Left ventricle myocardium superior (tissue), 1 donor: ENCODE measurements around the gene DCAF6. TPM values are rescaled to one million over a fixed set of nuclear protein-coding genes. Genes with fewer than 3 reads are reported as not detected.

Source experiments
- ATAC-seq: fragments of 200-7000 bp; cut with Tn5 transposase; one replicate; pipeline ENCODE4 v1.9.1; 2020; ENCODE audit warnings: mild to moderate bottlenecking, moderate library complexity
- DNase-seq: peaks from one replicate; pipeline ENCODE4 v3.0.0-alpha.2; 2020
- intact Hi-C: fragments of 100-400 bp; cut with micrococcal nuclease; formaldehyde crosslinking; loops from one replicate; pipeline ENCODE4 v1.11.0; 2022
- total RNA-seq: library from RNA; stranded (reverse); fragmentation: NEBNext Ultra II Directional; extraction: Animal tissue kit (Norgen Biotek cat#: 25700); gene quantifications from one replicate; pipeline ENCODE4 v1.2.1, GENCODE V29; 2021
- donor health status: DM: no; HTN: yes; CAD: no; lungs with severe emphysema.

DCAF6 gene
- total RNA-seq, 1 donor from 2014 or later: 234 TPM

DNA sequence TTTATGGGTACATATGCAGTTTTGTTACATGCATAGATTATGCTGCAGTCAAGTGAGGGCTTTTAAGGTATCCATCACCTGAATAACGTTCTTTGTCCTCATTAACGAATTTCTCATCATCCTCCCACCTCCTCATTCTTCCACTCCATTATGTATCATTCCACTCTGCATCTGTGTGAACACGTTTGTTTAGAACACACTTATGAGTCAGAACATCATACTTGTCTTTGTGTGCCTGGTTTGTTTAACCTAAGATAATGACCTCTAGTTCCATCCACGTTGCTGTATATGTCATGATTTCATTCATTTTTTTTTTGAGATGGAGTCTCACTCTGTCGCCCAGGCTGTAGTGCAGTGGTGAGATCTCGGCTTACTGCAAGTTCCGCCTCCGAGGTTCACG is 7.1 kb downstream of the DCAF6 start:
- ATAC-seq: no peak
- intact Hi-C loops: no loop called here
- no peak for DNase-seq

DNA sequence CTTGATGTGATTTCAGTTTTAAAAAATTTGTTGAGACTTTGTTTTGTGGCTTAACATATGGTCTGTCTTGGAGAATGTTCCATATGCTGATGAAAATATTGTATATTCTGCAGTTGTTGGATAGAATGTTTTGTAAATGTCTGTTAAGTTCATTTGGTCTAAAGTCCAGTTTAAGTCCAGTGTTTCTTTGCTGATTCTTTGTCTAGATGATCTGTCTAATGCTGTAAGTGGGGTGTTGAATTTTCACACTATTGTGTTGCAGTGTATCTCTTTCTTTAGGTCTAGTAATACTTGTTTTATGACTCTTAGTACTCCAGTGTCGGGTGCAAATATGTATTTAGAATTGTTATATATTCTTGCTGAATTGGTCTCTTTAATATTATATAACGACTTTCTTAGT is 11.2 kb downstream of the DCAF6 start:
- ATAC-seq (no peak), DNase-seq (no peak)
- intact Hi-C loops: no loop called here

DNA sequence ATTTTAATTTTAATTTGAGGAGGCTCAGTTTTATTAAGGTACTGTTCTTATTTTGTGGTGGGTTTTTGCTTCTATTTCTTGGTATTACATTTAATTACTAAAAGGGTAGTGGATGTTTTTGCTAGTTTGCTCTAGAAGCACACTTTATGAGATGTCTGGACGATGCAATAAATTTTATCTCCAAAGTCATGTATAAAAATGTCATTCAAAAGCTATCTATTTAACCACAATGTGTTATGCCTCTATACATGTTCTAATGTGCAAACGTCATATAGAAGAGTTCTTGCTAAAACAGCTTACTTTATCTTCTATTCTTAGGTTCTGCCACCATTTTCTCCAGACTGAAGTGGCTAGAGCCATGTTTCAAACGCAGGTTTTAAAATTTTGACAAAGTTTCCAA is 13.3 kb downstream of the DCAF6 start:
- ATAC-seq (no peak), DNase-seq (no peak)
- intact Hi-C loops: no loop called here

DNA sequence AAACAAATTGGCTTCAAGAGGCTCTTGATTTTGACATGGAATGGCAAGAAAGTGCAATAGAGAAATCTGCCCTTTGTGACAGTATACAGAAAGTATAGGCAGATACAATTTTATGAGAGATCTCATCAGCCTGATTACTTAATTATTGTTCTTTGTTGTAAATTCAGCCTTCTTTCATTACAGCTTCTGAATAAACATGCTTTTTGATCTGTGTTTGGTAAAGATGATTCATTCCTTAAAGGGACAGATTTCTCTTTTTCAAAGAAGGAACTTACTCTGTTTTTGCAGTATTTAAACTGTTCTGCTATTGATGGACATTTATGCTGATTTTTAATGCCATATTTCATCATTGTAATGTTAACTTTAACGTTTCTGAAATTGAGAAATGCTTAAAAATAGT is 14.1 kb downstream of the DCAF6 start:
- no peak for DNase-seq
- intact Hi-C loops: no loop called here
- no peak for ATAC-seq

DNA sequence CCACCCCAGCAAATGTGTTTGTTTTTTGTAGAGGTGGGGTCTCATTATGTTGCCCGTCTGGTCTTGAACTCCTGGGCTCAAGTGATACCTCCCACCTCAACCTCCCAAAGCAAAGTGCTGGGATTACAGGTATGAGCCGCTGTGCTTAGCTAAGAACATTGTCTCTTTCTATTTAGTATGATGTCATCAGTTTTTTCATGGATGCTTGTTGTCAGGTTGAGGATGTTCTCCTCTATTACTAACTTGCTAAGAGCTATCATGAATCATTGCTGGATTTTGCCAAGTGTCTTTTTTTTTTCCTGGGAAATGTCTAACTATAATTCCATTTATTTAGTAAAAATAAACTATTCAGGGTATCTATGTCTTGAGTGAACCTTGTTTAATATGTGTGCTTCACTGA is 19.4 kb downstream of the DCAF6 start:
- ATAC-seq (no peak), DNase-seq (no peak)
- intact Hi-C loops: no loop called here

DNA sequence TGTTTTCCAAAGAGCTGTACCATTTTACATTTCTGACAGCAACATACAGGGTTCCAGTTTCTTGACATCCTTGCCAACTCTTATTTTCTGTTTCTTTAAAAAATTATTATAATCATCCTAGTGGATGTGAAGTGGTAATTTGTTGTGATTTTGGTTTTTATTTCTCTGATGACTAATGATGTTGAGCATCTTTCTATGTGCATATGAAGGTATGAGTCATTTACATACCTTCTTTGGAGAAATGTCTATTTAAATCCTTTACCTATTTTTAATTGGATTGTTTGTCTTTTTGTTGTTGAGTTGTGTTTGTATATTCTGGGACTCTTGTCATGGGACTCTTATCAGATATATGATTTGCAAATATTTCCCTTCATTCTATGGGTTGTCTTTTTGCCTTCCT is 21.2 kb downstream of the DCAF6 start:
- DNase-seq (no peak), ATAC-seq (no peak)
- intact Hi-C loops: no loop called here

DNA sequence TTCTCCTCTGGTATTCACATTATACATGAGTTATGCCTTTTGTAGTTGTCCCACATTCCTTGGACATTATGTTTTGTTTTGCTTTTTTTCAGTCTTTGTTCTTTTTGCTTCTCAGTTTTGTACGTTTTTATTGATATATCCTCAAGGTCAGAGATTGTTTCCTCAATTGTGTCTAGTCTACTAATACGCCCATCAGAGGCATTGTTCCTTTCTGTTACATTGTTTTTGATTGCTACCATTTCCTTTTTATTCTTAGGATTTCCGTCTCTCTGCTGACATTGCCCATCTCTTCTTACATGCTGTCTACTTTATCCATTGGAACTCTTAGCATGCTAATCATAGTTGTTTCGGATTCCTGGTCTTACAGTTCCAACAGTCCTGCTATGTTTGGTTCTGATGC is 28.2 kb downstream of the DCAF6 start:
- intact Hi-C loops: no loop called here
- no peak for DNase-seq
- no peak for ATAC-seq

DNA sequence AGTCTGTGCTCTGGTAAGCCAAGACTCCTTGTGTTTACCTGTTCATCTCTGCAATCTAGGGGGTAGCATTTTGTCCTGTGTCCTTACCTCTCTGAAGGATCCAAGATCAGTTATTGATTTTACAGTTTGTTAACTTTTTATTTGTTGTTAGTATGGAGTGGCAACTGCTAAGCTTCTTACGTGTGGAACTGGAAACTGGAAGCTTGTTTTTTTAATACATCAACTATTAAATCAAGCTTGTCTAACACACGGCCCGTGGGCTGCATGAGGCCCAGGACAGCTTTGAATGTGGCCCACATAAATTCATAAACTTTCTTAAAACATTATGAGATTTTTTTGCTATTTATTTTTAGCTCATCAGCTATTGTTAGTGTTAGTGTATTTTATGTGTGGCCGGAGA is 29.6 kb downstream of the DCAF6 start:
- DNase-seq (no peak), ATAC-seq (no peak)
- intact Hi-C loops: no loop called here

DNA sequence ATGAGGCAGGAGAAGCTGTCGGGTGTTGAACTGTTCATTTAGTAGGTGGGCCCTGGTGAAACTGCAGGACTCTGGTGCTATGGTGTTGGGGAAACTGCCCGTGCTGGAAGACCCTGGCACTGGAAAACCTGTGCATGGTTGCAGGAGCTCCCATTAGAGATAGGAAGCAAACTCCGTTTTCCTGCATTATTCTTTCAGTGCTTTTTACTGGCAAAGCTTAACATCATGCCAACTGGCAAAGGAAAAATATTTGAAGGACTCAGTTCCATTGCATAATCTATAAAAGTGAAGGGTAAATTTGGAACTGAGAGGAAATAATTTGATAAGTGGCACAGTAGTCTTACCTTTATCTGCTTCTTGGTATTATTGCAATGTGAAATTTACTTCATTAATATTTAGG is 32.1 kb downstream of the DCAF6 start:
- DNase-seq (no peak), ATAC-seq (no peak)
- intact Hi-C loops: no loop called here

DNA sequence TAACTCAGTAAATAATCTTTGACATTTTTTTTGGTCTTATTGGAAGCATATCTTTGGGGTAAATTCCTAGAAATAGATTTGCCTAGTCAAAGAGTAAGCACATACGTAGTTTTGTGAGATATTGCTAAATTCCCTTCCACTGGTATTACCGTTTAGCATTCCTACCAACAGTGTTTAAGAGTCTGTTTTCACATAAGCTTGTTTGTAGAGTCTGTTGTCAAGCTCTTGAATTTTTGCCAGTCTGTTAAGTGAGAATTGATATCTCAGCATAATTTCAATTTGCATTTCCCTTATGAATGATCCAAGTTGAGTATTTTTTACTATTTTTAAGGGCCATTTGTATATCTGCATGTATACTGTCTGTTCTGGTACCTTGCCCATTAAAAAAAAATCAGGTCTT is 37.3 kb downstream of the DCAF6 start:
- intact Hi-C loops: no loop called here
- DNase-seq (no peak), ATAC-seq (no peak)

DNA sequence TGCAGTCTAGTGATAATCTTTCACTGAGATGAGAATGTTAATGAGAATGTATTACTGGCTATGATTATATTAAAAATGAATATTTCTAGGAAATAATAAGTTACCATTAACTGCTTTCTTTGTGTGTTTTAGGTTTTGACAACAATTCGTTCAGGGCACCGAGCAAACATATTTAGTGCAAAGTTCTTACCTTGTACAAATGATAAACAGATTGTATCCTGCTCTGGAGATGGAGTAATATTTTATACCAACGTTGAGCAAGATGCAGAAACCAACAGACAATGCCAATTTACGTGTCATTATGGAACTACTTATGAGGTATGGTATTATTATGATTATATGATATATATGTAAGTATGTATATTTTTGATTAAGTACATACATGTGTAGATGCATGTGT is 38.2 kb downstream of the DCAF6 start:
- intact Hi-C loops: no loop called here
- no peak for DNase-seq
- no peak for ATAC-seq

DNA sequence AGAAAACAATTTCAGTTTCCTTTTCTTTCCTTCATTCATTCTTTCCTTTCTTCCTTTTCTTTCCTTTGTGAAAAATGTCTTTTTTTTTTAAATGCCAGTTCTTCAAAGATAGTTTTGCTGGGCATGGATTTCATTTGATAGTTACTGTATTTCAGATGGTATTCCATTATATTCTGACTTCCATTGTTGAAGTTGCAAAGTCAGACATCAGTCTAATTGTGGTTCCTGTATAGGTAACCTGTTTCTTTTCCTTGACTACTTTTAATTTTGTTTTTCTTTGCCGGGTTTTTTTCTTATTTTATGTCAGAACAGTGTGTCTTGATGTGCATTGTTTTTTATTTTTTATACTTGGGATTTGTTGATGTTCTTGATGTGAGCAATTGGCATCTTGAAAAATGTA is 40.8 kb downstream of the DCAF6 start:
- intact Hi-C loops: no loop called here
- DNase-seq (no peak), ATAC-seq (no peak)

DNA sequence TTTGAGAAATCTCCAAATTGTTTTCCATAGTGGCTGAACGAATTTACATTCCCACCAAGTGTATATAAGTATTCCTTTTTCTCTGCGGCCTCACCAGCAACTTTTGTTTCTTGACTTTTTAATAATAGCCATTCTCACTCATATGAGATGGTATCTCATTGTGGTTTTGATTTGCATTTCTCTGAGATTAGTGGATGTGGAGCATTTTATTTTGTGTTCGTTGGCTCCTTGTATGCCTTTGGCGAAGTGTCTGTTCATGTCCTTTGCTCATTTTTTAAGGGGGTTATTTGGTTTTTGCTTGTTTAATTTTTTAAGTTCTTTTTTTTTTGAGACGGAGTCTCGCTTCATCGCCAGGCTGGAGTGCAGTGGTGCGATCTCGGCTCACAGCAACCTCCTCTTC is 45.5 kb downstream of the DCAF6 start:
- no peak for DNase-seq
- intact Hi-C loops: no loop called here
- ATAC-seq: no peak

DNA sequence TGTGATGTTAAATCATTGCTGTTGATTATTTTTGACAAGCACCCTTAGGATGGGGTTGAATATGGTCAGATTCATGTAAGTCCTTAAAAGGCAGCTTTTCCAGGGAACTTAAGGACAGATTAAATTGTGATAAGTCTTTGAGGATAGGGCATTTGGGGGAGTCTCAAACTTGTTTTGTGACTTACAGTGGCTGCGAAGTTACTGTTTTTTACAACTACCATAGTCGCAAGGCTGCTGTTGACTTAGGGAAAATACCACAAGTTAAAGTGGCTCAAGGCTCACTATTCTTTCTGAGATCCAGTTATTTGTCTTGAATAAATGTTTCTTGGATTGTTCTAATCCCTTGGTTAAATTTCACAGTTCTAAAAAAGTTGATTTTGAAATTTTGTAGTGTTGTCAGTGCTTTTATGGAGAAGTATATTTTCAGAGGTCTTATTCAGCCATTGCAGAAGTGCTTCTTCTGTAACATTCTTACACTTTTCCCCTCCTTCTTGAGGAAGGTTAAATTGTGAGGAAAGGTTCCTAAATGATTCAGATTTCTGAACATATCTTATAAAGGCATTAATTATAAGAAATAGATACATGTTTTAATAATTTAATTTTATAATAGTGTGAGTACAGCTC is 47.4 kb downstream of the DCAF6 start:
- ATAC-seq (no peak), DNase-seq (no peak)
- intact Hi-C loops: no loop called here

DNA sequence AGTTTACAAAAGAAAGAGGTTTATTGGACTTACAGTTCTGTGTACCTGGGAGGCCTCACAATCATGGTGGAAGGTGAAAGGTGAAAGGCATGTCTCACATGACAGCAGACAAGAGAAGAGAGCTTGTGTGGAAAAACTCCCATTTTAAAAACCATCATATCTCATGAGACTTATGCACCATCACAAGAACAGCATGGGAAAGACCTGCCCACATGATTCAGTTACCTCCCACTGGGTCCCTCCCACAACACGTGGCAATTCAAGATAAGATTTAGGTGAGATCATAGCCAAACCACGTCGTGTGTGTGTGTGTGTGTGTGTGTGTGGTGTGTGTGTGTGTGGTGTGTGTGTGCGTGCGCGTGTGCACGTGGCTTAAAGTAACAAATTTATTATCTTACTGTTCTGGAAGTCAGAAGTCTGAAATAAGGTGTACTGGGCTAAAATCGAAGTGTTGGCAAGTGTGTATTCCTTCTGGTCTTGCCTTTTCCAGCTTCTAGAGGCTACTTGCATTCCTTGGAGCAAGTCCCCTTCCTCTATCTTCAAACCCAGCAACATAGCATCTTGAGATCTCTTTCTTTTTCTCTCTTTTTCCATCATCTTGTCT is 48.5 kb downstream of the DCAF6 start:
- intact Hi-C loops: no loop called here
- no peak for ATAC-seq
- DNase-seq: no peak

DNA sequence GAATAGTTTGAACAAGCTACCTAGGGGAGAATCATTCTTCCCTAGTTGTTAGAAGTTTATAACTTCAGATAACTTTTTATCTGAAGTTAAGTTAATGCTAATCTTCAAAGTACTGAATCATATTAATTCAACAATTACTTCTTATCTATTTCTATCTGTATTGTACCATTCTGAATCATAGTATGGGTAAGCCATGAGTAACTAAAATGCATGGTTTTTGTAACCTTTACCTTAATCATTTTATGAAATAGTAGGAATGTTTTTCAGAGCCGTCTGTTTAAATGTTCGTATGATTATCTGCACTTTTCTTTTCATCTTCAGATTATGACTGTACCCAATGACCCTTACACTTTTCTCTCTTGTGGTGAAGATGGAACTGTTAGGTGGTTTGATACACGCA is 50.7 kb downstream of the DCAF6 start:
- no peak for ATAC-seq
- intact Hi-C loops: no loop called here
- DNase-seq: no peak

DNA sequence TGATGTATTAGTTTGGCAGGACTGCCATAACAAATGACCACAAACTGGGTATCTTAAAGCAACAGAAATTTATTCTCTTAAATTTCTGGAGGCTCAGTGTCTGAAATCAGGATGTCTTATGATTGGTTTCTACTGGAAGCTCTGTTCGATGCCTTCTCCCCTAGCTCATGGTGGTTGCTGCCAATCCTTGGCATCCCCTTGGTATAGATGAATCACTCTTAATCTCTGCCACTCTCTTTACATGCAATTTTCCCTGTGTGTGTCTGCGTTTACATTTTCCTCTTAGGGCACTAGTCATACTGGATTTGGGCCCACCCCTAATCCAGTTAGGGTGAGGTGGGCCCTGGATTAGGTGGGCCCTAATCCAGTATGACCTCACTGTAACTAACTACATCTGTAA is 55.1 kb downstream of the DCAF6 start:
- intact Hi-C loops: no loop called here
- ATAC-seq (no peak), DNase-seq (no peak)

DNA sequence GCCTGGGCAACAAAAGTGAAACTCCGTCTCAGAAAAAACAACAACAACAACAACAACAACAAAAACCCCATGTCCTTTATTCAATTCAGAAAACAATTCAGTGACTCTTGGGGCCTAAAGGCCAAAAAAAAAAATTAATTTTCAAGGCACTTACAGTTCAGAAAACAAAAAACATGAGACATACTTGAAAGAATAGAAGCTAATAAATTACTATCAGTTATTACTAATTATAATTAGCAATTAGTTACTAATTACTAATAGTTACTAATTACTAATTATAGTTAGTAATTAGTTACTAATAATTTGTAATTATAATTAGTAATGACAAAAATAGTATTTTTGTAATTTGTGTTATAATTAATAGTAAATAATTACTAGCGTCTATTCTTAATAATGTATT is 57.2 kb downstream of the DCAF6 start:
- intact Hi-C loops: no loop called here
- ATAC-seq: no peak
- DNase-seq: no peak

DNA sequence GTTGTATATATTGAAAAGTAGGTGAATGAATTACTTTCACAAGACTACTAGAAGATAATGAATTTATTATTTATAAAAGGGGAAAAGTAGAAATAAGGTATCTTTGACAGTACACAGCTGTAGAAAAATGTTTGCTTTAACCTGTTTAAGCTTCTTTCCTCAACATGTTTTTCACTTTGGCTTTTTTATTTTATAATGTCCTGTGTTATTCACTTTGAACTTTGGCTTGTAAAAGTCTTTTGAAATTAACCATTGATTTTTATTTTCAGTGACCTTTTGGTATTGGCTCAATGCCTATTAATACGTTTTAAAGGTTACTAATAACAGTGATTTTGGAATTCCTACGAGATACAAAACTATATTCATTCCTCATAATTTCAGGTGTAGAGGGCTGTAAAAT is 58.1 kb downstream of the DCAF6 start:
- ATAC-seq (no peak), DNase-seq (no peak)
- intact Hi-C loops: no loop called here

DNA sequence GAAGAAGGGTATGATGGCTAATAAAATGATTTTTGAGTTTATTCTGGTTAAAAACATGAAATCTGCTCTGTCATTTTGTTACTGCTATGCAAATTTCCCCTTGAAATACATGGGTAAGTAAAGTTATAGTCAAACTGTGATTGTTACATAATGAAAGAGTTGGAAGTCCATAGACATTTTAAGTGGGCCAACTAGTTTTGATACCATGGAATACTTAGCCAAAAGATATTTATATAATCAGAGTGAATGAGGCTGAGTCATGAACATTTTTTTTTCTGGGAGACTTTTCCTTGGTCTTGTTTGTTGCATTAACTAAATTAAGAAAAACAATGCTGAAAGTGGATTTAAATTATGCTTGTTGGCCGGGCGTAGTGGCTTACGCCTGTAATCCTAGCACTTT is 58.6 kb downstream of the DCAF6 start:
- peak; percentile 74 for ATAC-seq
- intact Hi-C loops: no loop called here
- DNase-seq: no peak

DNA sequence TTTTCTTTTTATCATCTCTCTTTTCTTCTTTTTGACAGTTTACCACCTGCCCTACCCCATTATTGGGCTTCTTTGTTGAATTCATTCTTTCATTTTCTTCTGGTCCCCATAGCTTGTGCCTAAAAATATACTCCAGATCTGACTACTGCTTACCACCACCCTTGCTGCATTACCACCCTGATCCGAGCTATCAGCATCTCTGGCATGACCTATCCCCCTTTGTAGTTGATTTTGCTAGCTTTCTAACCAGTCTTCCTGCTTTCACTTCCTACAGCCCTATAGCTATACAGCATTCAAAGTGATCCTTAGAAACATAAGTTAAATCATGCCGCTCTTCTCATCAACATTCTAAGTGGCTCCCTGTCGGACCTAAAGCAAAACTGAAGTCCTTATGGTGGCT is 59.8 kb downstream of the DCAF6 start:
- intact Hi-C loops: no loop called here
- ATAC-seq (peak; percentile 34), DNase-seq (no peak)

DNA sequence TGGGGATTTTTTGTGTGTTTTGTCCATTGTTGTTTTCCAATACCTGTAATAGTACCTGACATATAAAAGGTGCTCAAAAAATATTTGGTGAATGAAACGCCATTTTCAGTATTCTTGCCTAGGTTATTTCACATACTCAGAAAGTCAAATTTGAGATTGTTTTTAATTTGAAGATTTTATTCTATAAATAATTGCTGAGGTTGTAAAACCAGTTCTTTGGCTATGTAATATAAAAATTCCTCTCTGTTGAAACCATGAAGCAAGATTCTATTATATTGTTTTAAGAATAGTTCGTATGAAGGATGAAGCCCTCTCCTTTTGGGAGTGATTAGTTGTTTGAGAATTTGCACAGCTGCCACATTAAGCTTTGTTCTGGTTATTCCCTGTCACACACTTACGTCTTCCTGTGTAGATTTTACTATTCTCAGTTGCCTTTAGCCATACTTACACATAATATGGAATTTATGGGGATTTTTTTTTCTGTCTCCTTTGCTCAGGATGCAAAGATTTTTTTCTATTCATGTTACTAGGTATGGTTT is 60.6 kb downstream of the DCAF6 start:
- DNase-seq (no peak), ATAC-seq (no peak)
- intact Hi-C loops: no loop called here
